Tibial nerve (tissue), 3 donors: ENCODE results near the gene DGKA.

Experiments used
- CTCF ChIP-seq, 5 experiments: fragments of 200-600 bp in 3 of 5; fragments of 450-650 bp in 2 of 5; sonication (generic) in 3 of 5; IDR thresholded peaks; one replicate each; pipeline ENCODE4 v1.5.1; 2016 to 2019; ENCODE audit warnings: antibody characterized with exemption in 5 of 5, mild to moderate bottlenecking in 3 of 5, moderate library complexity in 2 of 5
- POLR2A ChIP-seq, 2 donors: fragments of 450-650 bp; IDR thresholded peaks; one replicate each; pipeline ENCODE4 v1.6.1; 2017; ENCODE audit warnings: antibody characterized with exemption in 2 of 2, mild to moderate bottlenecking in 2 of 2, moderate library complexity in 2 of 2

- TF ChIP-seq CTCF (IDR thresholded peaks at IDR 0.05) = no peak
- no peak for TF ChIP-seq POLR2A (IDR thresholded peaks at IDR 0.05)
Measured at GRCh38 chr12:55937981-55938380, 7.0 kb downstream of the DGKA start.
